GM12878 (cell line): Measurements from ENCODE around the gene B3GNT8. TPM values are rescaled to one million over a fixed set of nuclear protein-coding genes. Genes with fewer than 3 reads are reported as not detected.

Experiments
- ATAC-seq: fragments of 200-7000 bp; cut with Tn5 transposase; 3 replicates; pipeline ENCODE4 v1.9.1; 2020; ENCODE audit warnings: mild to moderate bottlenecking, moderate library complexity
- BruUV-seq: library from RNA; stranded (reverse); fragments of 400-500 nt; replicated peaks from 2 replicates; lab custom pipeline; 2021; lab: Mats Ljungman, UMichigan
- CTCF ChIA-PET: fragments of 300-600 bp; sonication (Branson Sonifier 250); formaldehyde crosslinking; extraction: SDS; loops from one replicate; lab custom pipeline; 2021; ENCODE audit warnings: inconsistent platforms; lab: Yijun Ruan, JAX
- POLR2A ChIA-PET: fragments of 350-600 bp; formaldehyde crosslinking; extraction: SDS; loops from one replicate; lab custom pipeline; 2021; ENCODE audit warnings: inconsistent platforms; lab: Charles Lee
- RAD21 ChIA-PET: fragments of 300-600 bp; sonication (Branson Sonifier 250); formaldehyde crosslinking; loops from one replicate; lab custom pipeline; 2023; ENCODE audit warnings: antibody characterized with exemption; ENCODE audit not compliant: unreplicated experiment; lab: Charles Lee
- SMC1A ChIA-PET: fragments of 300-600 bp; sonication (Branson Sonifier 250); formaldehyde crosslinking; loops from one replicate; lab custom pipeline; 2023; ENCODE audit not compliant: unreplicated experiment, uncharacterized antibody; lab: Charles Lee
- DNase-seq: peaks from one replicate; pipeline ENCODE4 v3.0.0-alpha.2; 2011; ENCODE audit warnings: low read depth, low spot score
- FAIRE-seq: peaks from 3 replicates; lab custom pipeline; 2011; peaks lifted over from hg19 to GRCh38; lab: Jason Lieb, UNC
- H2AFZ ChIP-seq: 2 replicates; pipeline ENCODE4 v1.6.0; 2011; ENCODE audit warnings: low read depth, low read length, control low read depth; ENCODE audit not compliant: control insufficient read depth
- H3K27ac ChIP-seq: 2 replicates; pipeline ENCODE4 v1.5.1; 2011; ENCODE audit warnings: control low read depth; ENCODE audit not compliant: control insufficient read depth, insufficient read depth
- H3K27me3 ChIP-seq, 2 experiments: replicated peaks in 1 of 2; 2 replicates each; pipeline versions ENCODE4 v1.6.0 to v1.6.1; 2011; ENCODE audit warnings: low read length in 1 of 2; ENCODE audit not compliant: control insufficient read depth in 2 of 2, insufficient read depth in 2 of 2
- H3K36me3 ChIP-seq, 2 experiments: 2 replicates each; pipeline ENCODE4 v1.5.1; 2011; ENCODE audit warnings: low read length in 1 of 2; ENCODE audit not compliant: control insufficient read depth in 2 of 2, insufficient read depth in 2 of 2
- H3K4me1 ChIP-seq: 2 replicates; pipeline ENCODE4 v1.6.1; 2011; ENCODE audit warnings: mild to moderate bottlenecking, low read length, moderate library complexity, mixed read lengths; ENCODE audit not compliant: control insufficient read depth, insufficient read depth
- H3K4me2 ChIP-seq: 2 replicates; pipeline ENCODE4 v1.6.0; 2011; ENCODE audit warnings: control low read depth; ENCODE audit not compliant: control insufficient read depth, insufficient read depth
- H3K4me3 ChIP-seq: fragments of 200-600 bp; sonication (generic); 2 replicates; pipeline ENCODE4 v1.5.1; 2016
- H3K79me2 ChIP-seq: 2 replicates; pipeline ENCODE4 v1.6.0; 2011; ENCODE audit warnings: low read length; ENCODE audit not compliant: control insufficient read depth, insufficient read depth
- H3K9ac ChIP-seq: 2 replicates; pipeline ENCODE4 v1.8.0; 2011; ENCODE audit warnings: low read length, control low read depth, mixed read lengths; ENCODE audit not compliant: control insufficient read depth, insufficient read depth
- H3K9me3 ChIP-seq: replicated peaks from 3 replicates; pipeline ENCODE4 v1.5.1; 2011; ENCODE audit warnings: mild to moderate bottlenecking, low read length; ENCODE audit not compliant: control insufficient read depth, insufficient read depth
- H4K20me1 ChIP-seq: 2 replicates; pipeline ENCODE4 v1.6.0; 2011; ENCODE audit not compliant: control insufficient read depth, insufficient read depth
- BHLHE40 ChIP-seq, 2 experiments: fragments of 450-650 bp in 1 of 2; IDR thresholded peaks; 2 replicates each; pipeline ENCODE4 v1.6.1; 2011 to 2017; ENCODE audit warnings: low read depth in 2 of 2, borderline replicate concordance in 1 of 2, improper control_type of control experiment in 1 of 2, low read length in 1 of 2, mild to moderate bottlenecking in 1 of 2
- NBN ChIP-seq: fragments of 450-650 bp; IDR thresholded peaks from 2 replicates; pipeline ENCODE4 v1.6.1; 2016
- RCOR1 ChIP-seq: conservative IDR thresholded peaks from 2 replicates; pipeline ENCODE4 v1.6.1; 2012; ENCODE audit warnings: low read depth, low read length, improper control_type of control experiment
- TCF12 ChIP-seq: IDR thresholded peaks from 2 replicates; pipeline ENCODE4 v1.6.1; 2011; ENCODE audit warnings: low read depth, mild to moderate bottlenecking, low read length
- WGBS: methylation state at CpG from one replicate; pipeline ENCODE4 v1.1.6; 2016; ENCODE audit warnings: low lambda C conversion rate; ENCODE audit not compliant: insufficient replicate concordance, insufficient coverage; ENCODE audit errors: missing lambda C conversion rate; 5-methylcytosine and 5-hydroxymethylcytosine counted together
- in situ Hi-C: fragments of 300-500 bp; cut with MboI; formaldehyde crosslinking; loops from 9 replicates; pipeline ENCODE4 v1.14.3; 2018; ENCODE audit warnings: mixed read lengths
- intact Hi-C: fragments of 100-400 bp; cut with micrococcal nuclease; formaldehyde crosslinking; loops from one replicate; pipeline ENCODE4 v1.14.2; 2022; ENCODE audit not compliant: unreplicated experiment
- polyA plus RNA-seq, 11 experiments: library from polyadenylated mRNA; depleted of rRNA in 4 of 11; unstranded in 6 of 11; stranded (reverse) in 5 of 11; fragments of >200 nt; fragmentation: Nextera tagmentation in 4 of 11; fragmentation: Illumina TruSeq in 1 of 11; extraction: Ambion mirVana in 4 of 11; extraction: Trizol in 1 of 11; gene quantifications; 1 replicate in 1 of 11; 2 replicates in 10 of 11; pipeline versions ENCODE4 v1.2.1 to v1.2.3, GENCODE V29; 2011 to 2016; ENCODE audit warnings: inconsistent platforms in 2 of 11, missing spikeins in 2 of 11, low read depth in 1 of 11
- total RNA-seq, 4 experiments: library from RNA; depleted of rRNA in 3 of 4; stranded (reverse); fragments of >200 nt in 3 of 4; fragmentation: Illumina TruSeq in 1 of 4; extraction: Trizol in 1 of 4; gene quantifications; 2 replicates each; pipeline versions ENCODE4 v1.2.1 to v1.2.3, GENCODE V29; 2013 to 2021
- TF ChIP-seq, protein P1 (sequence below): fragments of 450-650 bp; formaldehyde crosslinking; IDR thresholded peaks from 2 replicates; pipeline ENCODE4 v1.5.0; 2022; ENCODE audit warnings: mild to moderate bottlenecking, missing genetic modification characterization
- TF ChIP-seq, protein P2 (sequence below): fragments of 450-650 bp; formaldehyde crosslinking; IDR thresholded peaks from 2 replicates; pipeline ENCODE4 v1.4.0; 2022; ENCODE audit warnings: mild to moderate bottlenecking, moderate library complexity
- TF ChIP-seq, protein P3 (sequence below): IDR thresholded peaks from 2 replicates; pipeline ENCODE4 v1.6.1; 2012; ENCODE audit warnings: low read depth, low read length, improper control_type of control experiment
- TF ChIP-seq, protein P4 (sequence below): fragments of 450-650 bp; formaldehyde crosslinking; IDR thresholded peaks from 2 replicates; pipeline ENCODE4 v1.4.0; 2020; ENCODE audit warnings: mild to moderate bottlenecking, moderate library complexity

The B3GNT8 gene
- total and polyA plus RNA-seq, 10 of the 15 experiments (the other 5 are each of a cell fraction or from before 2014, with no cell fraction given), result 0.06 to 1.2 (median 0.31) TPM; not detected in 4

DNA sequence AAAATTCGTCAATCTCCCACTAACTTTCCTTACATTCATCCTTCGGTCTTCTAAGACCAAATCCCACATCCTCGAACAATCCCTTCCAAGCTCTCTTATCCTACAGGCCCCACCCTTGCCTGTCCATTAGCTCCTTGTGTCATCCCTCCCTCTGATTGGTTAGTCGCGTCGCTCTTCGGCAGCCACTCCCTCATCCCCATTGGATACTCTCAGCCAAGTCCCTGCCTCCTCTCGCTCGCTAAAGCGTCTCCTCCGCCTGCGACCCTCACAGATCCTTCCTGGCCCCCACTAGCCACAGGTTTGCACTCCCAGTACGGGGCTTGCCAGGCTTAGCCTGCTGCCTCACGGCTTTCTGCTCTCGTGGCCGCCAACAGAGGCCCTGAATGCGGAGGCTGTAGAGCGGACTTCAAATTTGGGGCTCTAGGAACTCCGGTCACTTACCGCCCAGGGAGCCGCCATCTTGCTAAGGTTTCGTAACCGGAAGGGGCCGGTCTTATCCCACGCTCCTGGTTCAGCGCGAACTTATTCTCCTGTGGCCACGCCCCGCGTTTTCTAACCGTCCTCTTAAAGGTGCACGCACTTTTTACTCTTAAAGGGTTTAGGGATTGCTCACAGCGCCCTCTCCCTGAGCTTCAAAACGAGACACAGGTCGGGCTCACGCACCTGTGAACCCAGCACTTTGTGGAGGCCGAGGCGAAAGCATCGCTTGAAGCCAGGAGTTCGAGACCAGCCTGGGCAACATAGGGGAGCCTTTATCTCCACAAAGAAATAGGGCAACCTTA lies 12.5 kb upstream of the B3GNT8 start, which contains the start of gene DMAC2:
Gene DMAC2, minus strand, starts transcription at position 472 of the 782 bp plus-strand sequence. Its CDS starts 13 bp downstream, at position 459.
- peak; percentile 99 for FAIRE-seq
- Histone ChIP-seq H3K4me2 (peak within 1 kb of the TSS; percentile 72), H3K27me3 (no peaks in the 10 kb centered on the region), H3K79me2 (peaks cover 2% of the 10 kb centered on the region), H3K4me1 (no peaks in the 10 kb centered on the region; the same call in 1 of the 2 replicates), H4K20me1 (no peaks in the 10 kb centered on the region), H3K27ac (peak within 1 kb of the TSS; percentile 85), H3K36me3 (no peaks in the 10 kb centered on the region; a peak in 1 of 4 replicates), H2AFZ (peak within 1 kb of the TSS; percentile 95), H3K4me3 (peak within 1 kb of the TSS; percentile 92), H3K9me3 (no peaks in the 10 kb centered on the region), H3K9ac (peak within 1 kb of the TSS; percentile 89)
- in situ Hi-C loops (loop anchor here (10.0 kb wide), 2 partner anchors 95 to 135 kb away; partner anchors contain the start of gene CEACAM21), intact Hi-C loops (loop anchor here (5.0 kb wide), 1 partner anchor 237 kb away; no protein-coding TSS in a partner anchor)
- RAD21 ChIA-PET, result interaction anchor here (0.6 to 1.7 kb wide), 16 partner anchors 9 to 235 kb away, joined by 3 to 14 read pairs (median 4); partner anchors contain the start of genes B3GNT8 and B9D2
- ATAC-seq, result peak; percentile 98
- peak; percentile 89 for DNase-seq
- no TSS peak for BruUV-seq
- SMC1A ChIA-PET, result interaction anchor here (0.7 to 2.1 kb wide), 16 partner anchors 9 to 355 kb away, joined by 3 to 8 read pairs (median 3); partner anchors contain the start of genes B9D2 and CEACAM21
- CTCF ChIA-PET, result interaction anchor here (0.6 to 3.3 kb wide), 28 partner anchors 8 to 805 kb away, joined by 3 to 22 read pairs (median 4); partner anchors contain the start of genes B9D2, CEACAM21 and TGFB1
- WGBS, result under 1% methylated on average over 40 of the region's 40 CpGs
- POLR2A ChIA-PET, result interaction anchor here (0.5 to 1.6 kb wide), 12 partner anchors 11 to 819 kb away, joined by 3 to 7 read pairs (median 3); partner anchors contain the start of genes CCDC97, CEACAM21 and HNRNPUL1
- TF ChIP-seq, protein P1, sequence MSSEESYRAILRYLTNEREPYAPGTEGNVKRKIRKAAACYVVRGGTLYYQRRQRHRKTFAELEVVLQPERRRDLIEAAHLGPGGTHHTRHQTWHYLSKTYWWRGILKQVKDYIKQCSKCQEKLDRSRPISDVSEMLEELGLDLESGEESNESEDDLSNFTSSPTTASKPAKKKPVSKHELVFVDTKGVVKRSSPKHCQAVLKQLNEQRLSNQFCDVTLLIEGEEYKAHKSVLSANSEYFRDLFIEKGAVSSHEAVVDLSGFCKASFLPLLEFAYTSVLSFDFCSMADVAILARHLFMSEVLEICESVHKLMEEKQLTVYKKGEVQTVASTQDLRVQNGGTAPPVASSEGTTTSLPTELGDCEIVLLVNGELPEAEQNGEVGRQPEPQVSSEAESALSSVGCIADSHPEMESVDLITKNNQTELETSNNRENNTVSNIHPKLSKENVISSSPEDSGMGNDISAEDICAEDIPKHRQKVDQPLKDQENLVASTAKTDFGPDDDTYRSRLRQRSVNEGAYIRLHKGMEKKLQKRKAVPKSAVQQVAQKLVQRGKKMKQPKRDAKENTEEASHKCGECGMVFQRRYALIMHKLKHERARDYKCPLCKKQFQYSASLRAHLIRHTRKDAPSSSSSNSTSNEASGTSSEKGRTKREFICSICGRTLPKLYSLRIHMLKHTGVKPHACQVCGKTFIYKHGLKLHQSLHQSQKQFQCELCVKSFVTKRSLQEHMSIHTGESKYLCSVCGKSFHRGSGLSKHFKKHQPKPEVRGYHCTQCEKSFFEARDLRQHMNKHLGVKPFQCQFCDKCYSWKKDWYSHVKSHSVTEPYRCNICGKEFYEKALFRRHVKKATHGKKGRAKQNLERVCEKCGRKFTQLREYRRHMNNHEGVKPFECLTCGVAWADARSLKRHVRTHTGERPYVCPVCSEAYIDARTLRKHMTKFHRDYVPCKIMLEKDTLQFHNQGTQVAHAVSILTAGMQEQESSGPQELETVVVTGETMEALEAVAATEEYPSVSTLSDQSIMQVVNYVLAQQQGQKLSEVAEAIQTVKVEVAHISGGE, result no peak
- TF ChIP-seq, protein P2, sequence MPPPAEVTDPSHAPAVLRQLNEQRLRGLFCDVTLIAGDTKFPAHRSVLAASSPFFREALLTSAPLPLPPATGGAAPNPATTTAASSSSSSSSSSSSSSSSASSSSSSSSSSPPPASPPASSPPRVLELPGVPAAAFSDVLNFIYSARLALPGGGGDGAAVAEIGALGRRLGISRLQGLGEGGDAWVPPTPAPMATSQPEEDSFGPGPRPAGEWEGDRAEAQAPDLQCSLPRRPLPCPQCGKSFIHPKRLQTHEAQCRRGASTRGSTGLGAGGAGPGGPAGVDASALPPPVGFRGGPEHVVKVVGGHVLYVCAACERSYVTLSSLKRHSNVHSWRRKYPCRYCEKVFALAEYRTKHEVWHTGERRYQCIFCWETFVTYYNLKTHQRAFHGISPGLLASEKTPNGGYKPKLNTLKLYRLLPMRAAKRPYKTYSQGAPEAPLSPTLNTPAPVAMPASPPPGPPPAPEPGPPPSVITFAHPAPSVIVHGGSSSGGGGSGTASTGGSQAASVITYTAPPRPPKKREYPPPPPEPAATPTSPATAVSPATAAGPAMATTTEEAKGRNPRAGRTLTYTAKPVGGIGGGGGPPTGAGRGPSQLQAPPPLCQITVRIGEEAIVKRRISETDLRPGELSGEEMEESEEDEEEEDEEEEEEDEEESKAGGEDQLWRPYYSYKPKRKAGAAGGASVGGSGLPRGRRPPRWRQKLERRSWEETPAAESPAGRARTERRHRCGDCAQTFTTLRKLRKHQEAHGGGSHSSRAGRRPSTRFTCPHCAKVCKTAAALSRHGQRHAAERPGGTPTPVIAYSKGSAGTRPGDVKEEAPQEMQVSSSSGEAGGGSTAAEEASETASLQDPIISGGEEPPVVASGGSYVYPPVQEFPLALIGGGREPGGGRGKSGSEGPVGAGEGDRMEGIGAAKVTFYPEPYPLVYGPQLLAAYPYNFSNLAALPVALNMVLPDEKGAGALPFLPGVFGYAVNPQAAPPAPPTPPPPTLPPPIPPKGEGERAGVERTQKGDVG (CRISPR knock-in tag), result no peak
- TF ChIP-seq TCF12 (0 out of 2 replicates have a peak, but pooled peaks have one; percentile 30), RCOR1 (no peak), NBN (peak; percentile 87; the same call in 1 of the 2 replicates), BHLHE40 (IDR thresholded peaks at IDR 0.05; ENCODE audit: borderline replicate concordance in 1 of 2, low read depth in 2 of 2, low read length in 1 of 2) (peak; percentile 25 to 43; a peak in 2 of 4 replicates)
- TF ChIP-seq, protein P3, sequence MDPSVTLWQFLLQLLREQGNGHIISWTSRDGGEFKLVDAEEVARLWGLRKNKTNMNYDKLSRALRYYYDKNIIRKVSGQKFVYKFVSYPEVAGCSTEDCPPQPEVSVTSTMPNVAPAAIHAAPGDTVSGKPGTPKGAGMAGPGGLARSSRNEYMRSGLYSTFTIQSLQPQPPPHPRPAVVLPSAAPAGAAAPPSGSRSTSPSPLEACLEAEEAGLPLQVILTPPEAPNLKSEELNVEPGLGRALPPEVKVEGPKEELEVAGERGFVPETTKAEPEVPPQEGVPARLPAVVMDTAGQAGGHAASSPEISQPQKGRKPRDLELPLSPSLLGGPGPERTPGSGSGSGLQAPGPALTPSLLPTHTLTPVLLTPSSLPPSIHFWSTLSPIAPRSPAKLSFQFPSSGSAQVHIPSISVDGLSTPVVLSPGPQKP, result peak; percentile 69
- TF ChIP-seq, protein P4, sequence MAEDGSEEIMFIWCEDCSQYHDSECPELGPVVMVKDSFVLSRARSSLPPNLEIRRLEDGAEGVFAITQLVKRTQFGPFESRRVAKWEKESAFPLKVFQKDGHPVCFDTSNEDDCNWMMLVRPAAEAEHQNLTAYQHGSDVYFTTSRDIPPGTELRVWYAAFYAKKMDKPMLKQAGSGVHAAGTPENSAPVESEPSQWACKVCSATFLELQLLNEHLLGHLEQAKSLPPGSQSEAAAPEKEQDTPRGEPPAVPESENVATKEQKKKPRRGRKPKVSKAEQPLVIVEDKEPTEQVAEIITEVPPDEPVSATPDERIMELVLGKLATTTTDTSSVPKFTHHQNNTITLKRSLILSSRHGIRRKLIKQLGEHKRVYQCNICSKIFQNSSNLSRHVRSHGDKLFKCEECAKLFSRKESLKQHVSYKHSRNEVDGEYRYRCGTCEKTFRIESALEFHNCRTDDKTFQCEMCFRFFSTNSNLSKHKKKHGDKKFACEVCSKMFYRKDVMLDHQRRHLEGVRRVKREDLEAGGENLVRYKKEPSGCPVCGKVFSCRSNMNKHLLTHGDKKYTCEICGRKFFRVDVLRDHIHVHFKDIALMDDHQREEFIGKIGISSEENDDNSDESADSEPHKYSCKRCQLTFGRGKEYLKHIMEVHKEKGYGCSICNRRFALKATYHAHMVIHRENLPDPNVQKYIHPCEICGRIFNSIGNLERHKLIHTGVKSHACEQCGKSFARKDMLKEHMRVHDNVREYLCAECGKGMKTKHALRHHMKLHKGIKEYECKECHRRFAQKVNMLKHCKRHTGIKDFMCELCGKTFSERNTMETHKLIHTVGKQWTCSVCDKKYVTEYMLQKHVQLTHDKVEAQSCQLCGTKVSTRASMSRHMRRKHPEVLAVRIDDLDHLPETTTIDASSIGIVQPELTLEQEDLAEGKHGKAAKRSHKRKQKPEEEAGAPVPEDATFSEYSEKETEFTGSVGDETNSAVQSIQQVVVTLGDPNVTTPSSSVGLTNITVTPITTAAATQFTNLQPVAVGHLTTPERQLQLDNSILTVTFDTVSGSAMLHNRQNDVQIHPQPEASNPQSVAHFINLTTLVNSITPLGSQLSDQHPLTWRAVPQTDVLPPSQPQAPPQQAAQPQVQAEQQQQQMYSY, result no peak
